Measurements from ENCODE around the gene NACC1. TPM values are rescaled to one million over a fixed set of nuclear protein-coding genes. Genes with fewer than 3 reads are reported as not detected.
A peak's percentile ranks its signal among the peaks of the same experiment; 100 is the strongest.

NACC1 gene
- total and polyA plus RNA-seq, 9 donors: 3.2 to 31.4 (median 17.5) TPM

GRCh38 chr19:13102666-13103580 is 15.1 kb upstream of the NACC1 start, which contains the start of gene LYL1:
Gene LYL1, minus strand, starts transcription at chr19:13102858. Its CDS starts 1,687 bp downstream, at chr19:13101171.
- Histone ChIP-seq H3K27ac (peak within 1 kb of the TSS; percentile 39 to 66), H3K9me3 (no peaks in the 10 kb centered on the region), H3K4me1 (ENCODE audit: insufficient read depth) (peaks cover 9% of the 10 kb centered on the region), H3K36me3 (no peaks in the 10 kb centered on the region), H3K27me3 (no peaks in the 10 kb centered on the region), H3K4me3 (peak within 1 kb of the TSS; percentile 33)
- WGBS, 3 donors: 4 to 9% (median 6%) methylated on average over 13 to 47 of the region's 47 CpGs
- DNase-seq: peak; percentile 75 to 87 (median 84)
- TF ChIP-seq EP300 (IDR thresholded peaks at IDR 0.05): no peak
- no peak for TF ChIP-seq CTCF (IDR thresholded peaks at IDR 0.05)
- TF ChIP-seq POLR2A (IDR thresholded peaks at IDR 0.05): no peak
- intact Hi-C loops (cut with DNase I): loop anchor here in 1 of 4 donors (5.0 kb wide), 1 partner anchor 41 kb away; no protein-coding TSS in a partner anchor

- no peak for TF ChIP-seq CTCF (IDR thresholded peaks at IDR 0.05)
- no peaks in the 10 kb centered on the region for H3K36me3 ChIP-seq
- WGBS, 3 donors: 74 to 83% (median 77%) methylated on average over 13 of the region's 13 CpGs
- no peaks in the 10 kb centered on the region for H3K9me3 ChIP-seq
- no peak overlapping the region for H3K4me3 ChIP-seq
- intact Hi-C loops (cut with DNase I): loop anchor here in 1 of 4 donors (5.0 kb wide), 1 partner anchor 41 kb away; no protein-coding TSS in a partner anchor
- DNase-seq: no peak
- peak overlapping the region; percentile 39 to 66 for H3K27ac ChIP-seq
- H3K27me3 ChIP-seq: no peaks in the 10 kb centered on the region
- H3K4me1 ChIP-seq (ENCODE audit: insufficient read depth): peaks cover 8% of the 10 kb centered on the region
Observed at GRCh38 chr19:13103581-13104359, 14.3 kb upstream of the NACC1 start.

GRCh38 chr19:13104360-13104847 is 13.7 kb upstream of the NACC1 start:
- no peaks in the 10 kb centered on the region for H3K36me3 ChIP-seq
- no peaks in the 10 kb centered on the region for H3K9me3 ChIP-seq
- H3K27ac ChIP-seq: peak overlapping the region in 1 of 2 donors; percentile 45
- DNase-seq: peak; percentile 41 to 69 (median 59)
- H3K4me1 ChIP-seq (ENCODE audit: insufficient read depth): peaks cover 8% of the 10 kb centered on the region
- WGBS, 3 donors: 34 to 44% (median 39%) methylated on average over 29 to 33 of the region's 33 CpGs
- intact Hi-C loops (cut with DNase I): loop anchor here in 1 of 4 donors (5.0 kb wide), 1 partner anchor 42 kb away; no protein-coding TSS in a partner anchor
- TF ChIP-seq POLR2A (IDR thresholded peaks at IDR 0.05) (no peak), EP300 (IDR thresholded peaks at IDR 0.05) (no peak), CTCF (IDR thresholded peaks at IDR 0.05) (peak in 2 of 3 donors; percentile 28 to 44)
- no peak overlapping the region for H3K4me3 ChIP-seq
- H3K27me3 ChIP-seq: no peaks in the 10 kb centered on the region

All from ovary (tissue), 9 donors.